HepG2 (cell line): ENCODE measurements around the gene TMPO. TPM values are rescaled to one million over a fixed set of nuclear protein-coding genes. Genes with fewer than 3 reads are reported as not detected.

ENCODE experiments used
- ARNT2 ChIP-seq: sonication (generic); formaldehyde crosslinking; IDR thresholded peaks from 2 replicates; pipeline ENCODE4 v1.8.0; 2022; ENCODE audit warnings: mild to moderate bottlenecking, low read depth, missing genetic modification reagents, moderate library complexity
- BCL6 ChIP-seq: IDR thresholded peaks from 2 replicates; pipeline ENCODE4 v1.6.1; 2016; ENCODE audit warnings: missing genetic modification reagents, missing compliant biosample characterization
- CREB3 ChIP-seq: sonication (generic); formaldehyde crosslinking; IDR thresholded peaks from 2 replicates; pipeline ENCODE4 v1.5.0; 2020; ENCODE audit warnings: missing genetic modification reagents
- DZIP1 ChIP-seq: sonication (generic); formaldehyde crosslinking; IDR thresholded peaks from 2 replicates; pipeline ENCODE4 v1.5.0; 2020; ENCODE audit warnings: mild to moderate bottlenecking, missing genetic modification reagents
- ETV6 ChIP-seq: sonication (generic); formaldehyde crosslinking; conservative IDR thresholded peaks from 2 replicates; pipeline ENCODE4 v1.4.0; 2020; ENCODE audit warnings: missing genetic modification reagents
- GPN1 ChIP-seq: sonication (generic); formaldehyde crosslinking; IDR thresholded peaks from 2 replicates; pipeline ENCODE4 v1.5.1; 2020; ENCODE audit warnings: missing genetic modification reagents, borderline replicate concordance
- HOXD1 ChIP-seq: sonication (generic); formaldehyde crosslinking; IDR thresholded peaks from 2 replicates; pipeline ENCODE4 v1.5.0; 2020; ENCODE audit warnings: missing genetic modification reagents
- IKZF5 ChIP-seq: IDR thresholded peaks from 2 replicates; pipeline ENCODE4 v1.6.1; 2018; ENCODE audit warnings: missing genetic modification reagents, mild to moderate bottlenecking, missing compliant biosample characterization
- MEIS2 ChIP-seq: sonication (generic); formaldehyde crosslinking; IDR thresholded peaks from 2 replicates; pipeline ENCODE4 v1.9.0; 2021; ENCODE audit warnings: mild to moderate bottlenecking, missing genetic modification reagents
- MIXL1 ChIP-seq: IDR thresholded peaks from 2 replicates; pipeline ENCODE4 v1.6.1; 2016
- NFRKB ChIP-seq: fragments of 450-650 bp; IDR thresholded peaks from 2 replicates; pipeline ENCODE4 v1.6.1; 2017
- NR2F6 ChIP-seq, 2 experiments: IDR thresholded peaks; 2 replicates each; pipeline ENCODE4 v1.6.1; 2016; ENCODE audit warnings: antibody characterized with exemption in 1 of 2, mild to moderate bottlenecking in 1 of 2
- POLR2G ChIP-seq: fragments of 200-400 bp; formaldehyde crosslinking; IDR thresholded peaks from 2 replicates; pipeline ENCODE4 v1.6.1; 2018; ENCODE audit warnings: mild to moderate bottlenecking, low read depth, low read length, moderate library complexity
- RAD21 ChIP-seq: fragments of 450-650 bp; formaldehyde crosslinking; IDR thresholded peaks from 2 replicates; pipeline ENCODE4 v1.5.0; 2020; ENCODE audit warnings: mild to moderate bottlenecking
- SP2 ChIP-seq: sonication (generic); formaldehyde crosslinking; IDR thresholded peaks from 2 replicates; pipeline ENCODE4 v1.5.1; 2020; ENCODE audit warnings: mild to moderate bottlenecking, missing genetic modification reagents
- TARDBP ChIP-seq: sonication (generic); formaldehyde crosslinking; IDR thresholded peaks from 2 replicates; pipeline ENCODE4 v1.8.0; 2022; ENCODE audit warnings: mild to moderate bottlenecking, missing genetic modification reagents
- U2AF1 ChIP-seq: fragments of 200-400 bp; formaldehyde crosslinking; optimal IDR thresholded peaks from 2 replicates; pipeline ENCODE3; 2017; ENCODE audit warnings: mild to moderate bottlenecking, low read depth, low read length
- WIZ ChIP-seq: sonication (generic); formaldehyde crosslinking; IDR thresholded peaks from 2 replicates; pipeline ENCODE4 v1.5.1; 2020; ENCODE audit warnings: mild to moderate bottlenecking, missing genetic modification reagents
- ZNF136 ChIP-seq: sonication (generic); formaldehyde crosslinking; IDR thresholded peaks from 2 replicates; pipeline ENCODE4 v1.8.1; 2022; ENCODE audit warnings: low read depth, mild to moderate bottlenecking, moderate library complexity, missing genetic modification reagents
- ZNF18 ChIP-seq: sonication (generic); formaldehyde crosslinking; IDR thresholded peaks from 2 replicates; pipeline ENCODE4 v1.8.0; 2022; ENCODE audit warnings: mild to moderate bottlenecking, missing genetic modification reagents; ENCODE audit not compliant: insufficient replicate concordance
- ZNF703 ChIP-seq: sonication (generic); formaldehyde crosslinking; IDR thresholded peaks from 2 replicates; pipeline ENCODE4 v1.5.1; 2020; ENCODE audit warnings: missing genetic modification reagents, mild to moderate bottlenecking, moderate library complexity, borderline replicate concordance
- ZNF776 ChIP-seq: sonication (generic); formaldehyde crosslinking; IDR thresholded peaks from 2 replicates; pipeline ENCODE4 v1.4.0; 2020; ENCODE audit warnings: mild to moderate bottlenecking, missing genetic modification reagents
- ZNF781 ChIP-seq: sonication (generic); formaldehyde crosslinking; IDR thresholded peaks from 2 replicates; pipeline ENCODE4 v1.5.1; 2020; ENCODE audit warnings: borderline replicate concordance, mild to moderate bottlenecking, missing genetic modification reagents; ENCODE audit errors: not compliant biosample characterization
- ZSCAN12 ChIP-seq: sonication (generic); formaldehyde crosslinking; IDR thresholded peaks from 2 replicates; pipeline ENCODE4 v1.9.0; 2021; ENCODE audit warnings: mild to moderate bottlenecking, missing genetic modification reagents
- polyA plus RNA-seq, 8 experiments: library from polyadenylated mRNA; depleted of rRNA in 3 of 8; stranded (reverse) in 7 of 8; unstranded in 1 of 8; fragments of >200 nt; fragmentation: Illumina TruSeq in 4 of 8; extraction: Trizol in 4 of 8; gene quantifications; 2 replicates each; pipeline versions ENCODE4 v1.2.1 to v1.2.3, GENCODE V29; 2011 to 2016; ENCODE audit warnings: low read depth in 4 of 8, missing spikeins in 1 of 8, mixed read lengths in 1 of 8; ENCODE audit not compliant: insufficient read depth in 1 of 8
- total RNA-seq, 5 experiments: library from RNA; depleted of rRNA; stranded (reverse); fragments of >200 nt; fragmentation: Illumina TruSeq; extraction: Trizol; gene quantifications; 2 replicates each; pipeline ENCODE4 v1.2.3, GENCODE V29; 2016; ENCODE audit warnings: low read depth in 1 of 5

The TMPO gene
- total and polyA plus RNA-seq, 2 of the 13 experiments (the other 11 are each of a cell fraction or from before 2014, with no cell fraction given) = 24.2 to 167 TPM

GRCh38 chr12:98593351-98594049 lies 78.1 kb downstream of the TMPO start, which contains the start of gene SLC25A3 (continued):
- peak; percentile 89 for TF ChIP-seq ZNF781
- TF ChIP-seq ZNF136 (CRISPR knock-in tag) = no peak
- TF ChIP-seq ZNF776 = no peak; the same call in 1 of the 2 replicates
- peak; percentile 50 for TF ChIP-seq BCL6 (CRISPR knock-in tag)
- no peak for TF ChIP-seq U2AF1
- 0 out of 2 replicates have a peak, but pooled peaks have one; percentile 70 for TF ChIP-seq MIXL1 (CRISPR knock-in tag)
- peak; percentile 96 for TF ChIP-seq SP2
- TF ChIP-seq NR2F6 (IDR thresholded peaks at IDR 0.05) = no peak
- peak; percentile 28; the same call in 1 of the 2 replicates for TF ChIP-seq NR2F6 (CRISPR knock-in tag; IDR thresholded peaks at IDR 0.05)
- no peak for TF ChIP-seq ZSCAN12
- TF ChIP-seq MEIS2 (CRISPR knock-in tag) = peak; percentile 70
- 0 out of 2 replicates have a peak, but pooled peaks have one; percentile 48 for TF ChIP-seq ETV6 (CRISPR knock-in tag)
- TF ChIP-seq ZNF703 (CRISPR knock-in tag) = no peak
- TF ChIP-seq RAD21 (CRISPR knock-in tag) = 0 out of 2 replicates have a peak, but pooled peaks have one; percentile 13
- TF ChIP-seq ZNF18 (CRISPR knock-in tag) = peak; percentile 83
- TF ChIP-seq POLR2G = peak; percentile 97
- TF ChIP-seq TARDBP (CRISPR knock-in tag) = peak; percentile 72
- peak; percentile 53; the same call in 1 of the 2 replicates for TF ChIP-seq IKZF5
- TF ChIP-seq WIZ = no peak
- TF ChIP-seq NFRKB = no peak
- no peak for TF ChIP-seq GPN1 (CRISPR knock-in tag)
- peak; percentile 64; the same call in 1 of the 2 replicates for TF ChIP-seq CREB3 (CRISPR knock-in tag)
- TF ChIP-seq ARNT2 (CRISPR knock-in tag) = peak; percentile 86; the same call in 1 of the 2 replicates
- TF ChIP-seq HOXD1 (CRISPR knock-in tag) = no peak
- TF ChIP-seq DZIP1 (CRISPR knock-in tag) = peak; percentile 81; the same call in 1 of the 2 replicates
